BJ (cell line): ENCODE results near the gene HMCN2. TPM values are rescaled to one million over a fixed set of nuclear protein-coding genes. Genes with fewer than 3 reads are reported as not detected.

Source experiments
- CTCF ChIA-PET: fragments of 350-600 bp; formaldehyde crosslinking; extraction: SDS; loops from one replicate; lab custom pipeline; 2021; ENCODE audit warnings: antibody characterized with exemption, inconsistent platforms; lab: Yijun Ruan, JAX
- POLR2A ChIA-PET: fragments of 300-600 bp; sonication (Branson Sonifier 250); formaldehyde crosslinking; extraction: SDS; loops from one replicate; lab custom pipeline; 2021; ENCODE audit warnings: antibody characterized with exemption; lab: Charles Lee
- DNase-seq: peaks from one replicate; pipeline ENCODE4 v3.0.0-alpha.2; 2011; ENCODE audit warnings: low read depth
- H3K27me3 ChIP-seq: 2 replicates; pipeline ENCODE4 v1.6.0; 2011; ENCODE audit warnings: low read length; ENCODE audit not compliant: control insufficient read depth, insufficient read depth
- H3K36me3 ChIP-seq: 2 replicates; pipeline ENCODE4 v1.5.1; 2011; ENCODE audit warnings: low read length; ENCODE audit not compliant: control insufficient read depth, insufficient read depth
- H3K4me3 ChIP-seq: 2 replicates; pipeline ENCODE4 v1.5.1; 2011; ENCODE audit warnings: low read depth, mild to moderate bottlenecking, control low read depth, low read length
- CTCF ChIP-seq: IDR thresholded peaks from 2 replicates; pipeline ENCODE4 v1.5.1; 2011; ENCODE audit warnings: low read depth, mild to moderate bottlenecking, control low read depth, inconsistent platforms, low read length, moderate library complexity; ENCODE audit not compliant: insufficient read depth
- polyA plus RNA-seq: library from polyadenylated mRNA; depleted of rRNA; stranded (reverse); fragments of >200 nt; gene quantifications from 2 replicates; pipeline ENCODE4 v1.2.3, GENCODE V29; 2011

Gene HMCN2
- polyA plus RNA-seq, 1 experiment: not detected

GRCh38 chr9:130352586-130353285 lies 87.2 kb downstream of the HMCN2 start:
- CTCF ChIA-PET: interaction anchor here (0.7 to 1.2 kb wide), 2 partner anchors 9 to 10 kb away, joined by 3 read pairs; no protein-coding TSS in a partner anchor
- no peak for DNase-seq
- H3K27me3 ChIP-seq: no peaks in the 10 kb centered on the region

GRCh38 chr9:130354378-130354777 lies 88.8 kb downstream of the HMCN2 start:
- H3K27me3 ChIP-seq: no peaks in the 10 kb centered on the region
- no peak for DNase-seq
- ChIA-PET CTCF (no interaction called here), POLR2A (no interaction called here)
- H3K4me3 ChIP-seq: no peak overlapping the region
- no peaks in the 10 kb centered on the region for H3K36me3 ChIP-seq
- TF ChIP-seq CTCF: no peak

More at GRCh38 chr9:130352586-130353285, 87.2 kb downstream of the HMCN2 start:
- TF ChIP-seq CTCF: no peak
- POLR2A ChIA-PET: no interaction called here
- H3K36me3 ChIP-seq: no peaks in the 10 kb centered on the region
- H3K4me3 ChIP-seq: no peak overlapping the region

GRCh38 chr9:130354806-130355205 lies 89.2 kb downstream of the HMCN2 start:
- no peaks in the 10 kb centered on the region for H3K27me3 ChIP-seq
- TF ChIP-seq CTCF: no peak
- POLR2A ChIA-PET: no interaction called here
- no peak for DNase-seq
- CTCF ChIA-PET: no interaction called here
- H3K36me3 ChIP-seq: no peaks in the 10 kb centered on the region
- H3K4me3 ChIP-seq: no peak overlapping the region

GRCh38 chr9:130356033-130356432 lies 90.5 kb downstream of the HMCN2 start:
- POLR2A ChIA-PET: no interaction called here
- no peaks in the 10 kb centered on the region for H3K36me3 ChIP-seq

More at GRCh38 chr9:130356033-130356432, 90.5 kb downstream of the HMCN2 start:
- CTCF ChIA-PET: interaction anchor here (0.8 kb wide), 1 partner anchor 29 kb away, joined by 3 read pairs; no protein-coding TSS in a partner anchor
- Histone ChIP-seq H3K27me3 (no peaks in the 10 kb centered on the region), H3K4me3 (no peak overlapping the region)
- DNase-seq: no peak
- no peak for TF ChIP-seq CTCF
